Progenitor cell of endocrine pancreas (in vitro differentiated cells): ENCODE data around the gene PDLIM4. TPM values are rescaled to one million over a fixed set of nuclear protein-coding genes. Genes with fewer than 3 reads are reported as not detected.

Experiments used
- DNase-seq: peaks from one replicate; pipeline ENCODE4 v3.0.0; 2021; ENCODE audit warnings: low spot score; ENCODE audit not compliant: unreplicated experiment
- H3K27ac Mint-ChIP-seq: 2 replicates; pipeline ENCODE4 v1.8.0; 2021; ENCODE audit warnings: mild to moderate bottlenecking, moderate library complexity, mixed read lengths
- H3K27me3 Mint-ChIP-seq: 2 replicates; pipeline ENCODE4 v1.8.0; 2021; ENCODE audit warnings: mixed read lengths
- H3K36me3 Mint-ChIP-seq: 2 replicates; pipeline ENCODE4 v1.8.0; 2022; ENCODE audit warnings: mixed read lengths; ENCODE audit not compliant: insufficient read depth
- H3K4me1 Mint-ChIP-seq: 2 replicates; pipeline ENCODE4 v1.8.0; 2021; ENCODE audit warnings: low read depth, mixed read lengths
- H3K4me3 Mint-ChIP-seq: 2 replicates; pipeline ENCODE4 v1.8.0; 2021; ENCODE audit warnings: low read depth, mild to moderate bottlenecking, moderate library complexity, mixed read lengths
- H3K9me3 Mint-ChIP-seq: 2 replicates; pipeline ENCODE4 v1.8.0; 2021; ENCODE audit warnings: low read depth, mixed read lengths
- total RNA-seq: library from RNA; stranded (reverse); gene quantifications from 2 replicates; pipeline ENCODE4 v1.2.1, GENCODE V29; 2021
- TF ChIP-seq, protein P1 (sequence below): fragments of 200-600 bp; sonication (generic); IDR thresholded peaks from one replicate; pipeline ENCODE4 v1.5.0; 2021; ENCODE audit warnings: antibody characterized with exemption, mild to moderate bottlenecking; ENCODE audit not compliant: unreplicated experiment

The PDLIM4 gene
- total RNA-seq, 1 donor from 2014 or later = 14.7 TPM

DNA sequence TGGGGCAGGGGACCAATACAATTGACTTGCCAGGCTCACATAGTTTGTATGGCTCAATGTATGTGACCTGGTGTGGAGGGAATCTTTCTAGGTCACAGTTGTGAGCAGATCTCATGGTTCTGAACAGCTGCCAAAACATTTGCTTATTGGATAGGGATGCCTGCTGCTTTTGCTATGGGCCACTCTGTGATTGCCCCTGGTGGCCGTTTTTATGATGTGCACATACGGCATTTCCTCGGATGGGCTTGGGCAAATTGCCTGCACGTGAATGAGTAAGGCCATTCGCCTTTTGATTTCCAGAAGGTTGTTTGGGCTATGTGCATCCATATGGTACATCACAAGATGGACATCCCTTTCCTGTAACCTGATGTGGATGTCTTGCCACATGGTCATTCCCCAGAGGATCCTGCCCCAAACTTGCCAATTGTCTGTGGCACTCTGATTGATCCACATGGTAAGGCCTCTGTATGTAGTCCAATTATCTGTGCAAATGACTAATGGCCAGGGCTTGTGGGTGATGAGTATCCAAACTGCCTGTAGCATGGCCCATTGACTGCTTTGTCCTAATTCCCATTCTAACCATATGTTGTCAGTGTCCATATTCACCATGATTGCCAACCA, 26.0 kb downstream of the PDLIM4 start:
- H3K36me3 Mint-ChIP-seq = no peaks in the 10 kb centered on the region
- no peak overlapping the region for H3K4me3 Mint-ChIP-seq
- peaks cover 9% of the 10 kb centered on the region for H3K27me3 Mint-ChIP-seq
- no peak overlapping the region for H3K27ac Mint-ChIP-seq
- no peaks in the 10 kb centered on the region for H3K9me3 Mint-ChIP-seq
- DNase-seq = no peak
- no peaks in the 10 kb centered on the region for H3K4me1 Mint-ChIP-seq
- TF ChIP-seq, protein P1, sequence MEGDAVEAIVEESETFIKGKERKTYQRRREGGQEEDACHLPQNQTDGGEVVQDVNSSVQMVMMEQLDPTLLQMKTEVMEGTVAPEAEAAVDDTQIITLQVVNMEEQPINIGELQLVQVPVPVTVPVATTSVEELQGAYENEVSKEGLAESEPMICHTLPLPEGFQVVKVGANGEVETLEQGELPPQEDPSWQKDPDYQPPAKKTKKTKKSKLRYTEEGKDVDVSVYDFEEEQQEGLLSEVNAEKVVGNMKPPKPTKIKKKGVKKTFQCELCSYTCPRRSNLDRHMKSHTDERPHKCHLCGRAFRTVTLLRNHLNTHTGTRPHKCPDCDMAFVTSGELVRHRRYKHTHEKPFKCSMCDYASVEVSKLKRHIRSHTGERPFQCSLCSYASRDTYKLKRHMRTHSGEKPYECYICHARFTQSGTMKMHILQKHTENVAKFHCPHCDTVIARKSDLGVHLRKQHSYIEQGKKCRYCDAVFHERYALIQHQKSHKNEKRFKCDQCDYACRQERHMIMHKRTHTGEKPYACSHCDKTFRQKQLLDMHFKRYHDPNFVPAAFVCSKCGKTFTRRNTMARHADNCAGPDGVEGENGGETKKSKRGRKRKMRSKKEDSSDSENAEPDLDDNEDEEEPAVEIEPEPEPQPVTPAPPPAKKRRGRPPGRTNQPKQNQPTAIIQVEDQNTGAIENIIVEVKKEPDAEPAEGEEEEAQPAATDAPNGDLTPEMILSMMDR = peak; percentile 55

DNA sequence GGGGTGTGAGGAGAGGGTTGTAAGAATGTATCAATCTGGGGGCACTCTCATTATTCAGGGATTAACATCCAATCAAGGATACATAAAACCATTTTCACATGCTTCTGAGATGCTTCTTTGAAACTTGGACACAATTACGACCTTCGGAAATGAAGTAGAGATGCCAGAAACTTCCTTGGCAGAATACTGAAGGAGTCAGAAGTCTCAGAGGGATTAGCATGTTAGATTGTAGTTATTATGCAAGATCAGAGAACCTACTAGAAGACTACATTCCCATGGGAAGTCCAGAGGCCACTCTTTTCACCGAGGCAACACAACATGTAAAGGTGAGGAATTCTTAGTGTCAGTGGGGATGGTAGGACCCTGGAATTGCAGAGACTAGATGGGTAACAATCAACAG, 31.6 kb downstream of the PDLIM4 start:
- Mint-ChIP-seq H3K27me3 (peaks cover 8% of the 10 kb centered on the region), H3K4me1 (peaks cover 5% of the 10 kb centered on the region), H3K9me3 (no peaks in the 10 kb centered on the region), H3K36me3 (no peaks in the 10 kb centered on the region), H3K4me3 (no peak overlapping the region), H3K27ac (no peak overlapping the region)
- no peak for DNase-seq
- TF ChIP-seq, protein P1 = no peak

DNA sequence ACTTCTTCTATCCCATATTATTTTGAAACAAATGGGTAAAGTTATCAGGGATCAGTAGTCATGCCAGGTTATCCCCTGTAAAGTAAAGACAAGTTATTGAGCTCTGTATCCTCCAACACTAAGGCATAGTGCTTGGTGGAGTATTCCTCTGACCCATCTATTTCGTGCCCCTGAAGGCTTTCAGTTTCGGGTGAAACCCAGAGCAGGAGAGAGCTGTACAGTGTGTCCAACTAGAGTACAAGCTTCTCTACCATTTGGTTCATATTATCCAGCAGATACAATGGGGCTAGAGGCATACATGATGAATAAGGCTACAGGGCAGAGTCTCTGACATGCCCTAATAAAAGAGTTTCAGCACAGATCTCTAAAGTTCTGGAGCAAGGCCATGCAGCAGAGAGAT, 33.5 kb downstream of the PDLIM4 start:
- Mint-ChIP-seq H3K36me3 (no peaks in the 10 kb centered on the region), H3K27me3 (peaks cover 25% of the 10 kb centered on the region), H3K4me3 (no peak overlapping the region), H3K4me1 (peaks cover 7% of the 10 kb centered on the region), H3K27ac (no peak overlapping the region), H3K9me3 (no peaks in the 10 kb centered on the region)
- TF ChIP-seq, protein P1 = no peak
- no peak for DNase-seq

DNA sequence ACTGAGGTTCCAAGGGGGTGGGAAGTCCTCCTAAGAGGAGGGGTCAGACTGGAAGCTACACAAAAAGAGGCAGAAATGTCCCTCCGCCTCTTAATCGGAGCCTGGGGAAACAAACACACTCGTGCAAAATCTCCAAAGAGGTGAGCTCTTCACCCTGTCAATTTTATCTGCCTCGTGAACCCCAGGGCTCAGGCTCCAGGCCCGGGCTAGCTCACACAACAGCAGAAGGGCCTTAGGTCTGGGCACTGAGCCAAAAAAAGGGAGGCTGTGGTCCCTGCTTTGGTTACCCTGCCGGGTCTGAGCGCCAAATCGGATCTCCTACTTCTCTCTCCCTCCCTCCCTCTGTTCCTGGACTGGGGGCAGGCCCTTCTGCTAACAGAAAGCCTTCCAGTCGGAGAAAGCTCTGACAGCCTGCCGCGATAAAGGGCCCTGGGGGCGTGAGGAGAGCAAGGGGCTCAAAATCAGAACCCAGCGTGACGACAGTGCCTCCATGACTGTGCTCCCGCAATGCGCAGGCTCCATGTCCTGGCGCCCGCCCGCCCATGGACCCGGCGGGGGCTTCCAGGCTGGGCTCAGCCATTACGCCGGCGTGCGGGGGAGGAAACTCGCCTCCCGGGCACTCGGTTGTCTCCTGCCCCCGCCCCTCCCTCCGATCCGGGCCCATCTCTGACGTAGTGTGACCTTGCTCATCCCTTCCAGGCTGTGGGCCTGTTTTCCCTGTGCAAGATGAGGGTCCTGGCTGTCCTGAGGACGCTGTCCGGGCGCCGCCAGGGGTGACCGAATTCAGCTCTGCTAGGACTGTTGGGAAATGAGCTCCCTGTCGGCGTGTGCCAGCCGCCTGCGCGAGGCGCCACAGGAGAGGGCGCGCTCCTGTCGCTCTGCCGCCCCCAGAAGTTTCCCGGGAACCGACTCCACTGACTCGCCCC, 35.8 kb downstream of the PDLIM4 start:
- H3K27ac Mint-ChIP-seq = peak overlapping the region; percentile 97
- peaks cover 7% of the 10 kb centered on the region for H3K4me1 Mint-ChIP-seq
- peak; percentile 50 for DNase-seq
- TF ChIP-seq, protein P1 = peak; percentile 26
- no peaks in the 10 kb centered on the region for H3K36me3 Mint-ChIP-seq
- peak overlapping the region; percentile 87 for H3K4me3 Mint-ChIP-seq
- H3K9me3 Mint-ChIP-seq = no peaks in the 10 kb centered on the region
- peaks cover 36% of the 10 kb centered on the region for H3K27me3 Mint-ChIP-seq

DNA sequence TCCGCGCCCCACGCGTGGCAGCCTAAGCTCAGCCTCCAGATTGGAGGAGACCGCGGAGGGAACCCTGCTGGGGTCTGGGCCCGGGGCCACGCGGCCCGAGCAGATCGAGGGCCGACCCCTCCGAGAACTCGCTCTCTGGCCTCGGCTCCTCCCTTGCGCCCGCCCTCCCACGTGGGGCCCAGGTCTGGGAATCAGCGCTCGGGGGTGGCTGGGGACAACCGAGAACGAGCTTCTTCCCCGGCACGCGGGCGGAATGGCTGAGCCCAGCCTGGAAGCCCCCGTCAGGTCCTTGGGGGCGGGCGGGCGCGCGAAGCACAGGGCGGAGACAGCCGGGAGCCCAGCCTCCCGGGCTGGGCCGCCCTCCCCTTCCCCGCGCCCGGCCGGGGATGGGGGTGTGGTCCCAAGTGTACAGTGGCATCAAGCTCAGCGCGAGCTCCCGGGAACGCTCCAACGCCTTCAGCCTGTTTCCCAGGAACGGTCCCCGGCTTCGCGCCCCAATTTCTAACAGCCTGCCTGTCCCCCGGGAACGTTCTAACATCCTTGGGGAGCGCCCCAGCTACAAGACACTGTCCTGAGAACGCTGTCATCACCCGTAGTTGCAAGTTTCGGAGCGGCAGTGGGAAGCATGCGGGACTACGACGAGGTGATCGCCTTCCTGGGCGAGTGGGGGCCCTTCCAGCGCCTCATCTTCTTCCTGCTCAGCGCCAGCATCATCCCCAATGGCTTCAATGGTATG, 36.7 kb downstream of the PDLIM4 start, which contains the start of gene SLC22A4:
Gene SLC22A4 (plus strand): TSS at position 403 of the 736 bp plus-strand sequence. CDS start 223 bp downstream, at position 626.
- Mint-ChIP-seq H3K4me1 (peaks cover 7% of the 10 kb centered on the region), H3K36me3 (no peaks in the 10 kb centered on the region), H3K9me3 (no peaks in the 10 kb centered on the region), H3K4me3 (peak within 1 kb of the TSS; percentile 87), H3K27ac (peak within 1 kb of the TSS; percentile 97), H3K27me3 (peaks cover 31% of the 10 kb centered on the region)
- TF ChIP-seq, protein P1 = no peak
- DNase-seq = peak; percentile 81
